Endothelial cell of umbilical vein (primary cell): Measurements from ENCODE around the gene DDR2. TPM values are rescaled to one million over a fixed set of nuclear protein-coding genes. Genes with fewer than 3 reads are reported as not detected.
A peak's percentile ranks its signal among the peaks of the same experiment; 100 is the strongest.

ENCODE experiments used
- BruUV-seq: library from RNA; stranded (reverse); fragments of 400-500 nt; replicated peaks from 2 replicates; lab custom pipeline; 2021; lab: Mats Ljungman, UMichigan
- CTCF ChIA-PET: fragments of 300-600, 350-600 bp; sonication (Branson Sonifier 250); formaldehyde crosslinking; loops from one replicate; lab custom pipeline; 2021; ENCODE audit warnings: antibody characterized with exemption, inconsistent platforms; lab: Charles Lee
- POLR2A ChIA-PET: fragments of 300-600, 350-600 bp; sonication (Branson Sonifier 250); formaldehyde crosslinking; loops from one replicate; lab custom pipeline; 2021; ENCODE audit warnings: antibody characterized with exemption, inconsistent platforms; lab: Charles Lee
- DNase-seq: peaks from one replicate; pipeline ENCODE4 v3.0.0-alpha.2; 2011; ENCODE audit warnings: low read depth, low spot score
- FAIRE-seq: peaks from 2 replicates; lab custom pipeline; 2011; peaks lifted over from hg19 to GRCh38; lab: Jason Lieb, UNC
- H2AFZ ChIP-seq: 2 replicates; pipeline ENCODE4 v1.6.0; 2012; ENCODE audit warnings: low read depth, low read length, control low read depth, inconsistent platforms
- H3K27ac ChIP-seq: 2 replicates; pipeline ENCODE4 v1.5.1; 2011; ENCODE audit warnings: low read depth, mild to moderate bottlenecking, control low read depth, low read length, moderate library complexity; ENCODE audit not compliant: insufficient read depth
- H3K27me3 ChIP-seq, 2 experiments: 2 replicates each; pipeline versions ENCODE4 v1.6.0 to v1.6.1; 2011; ENCODE audit warnings: low read length in 2 of 2, mixed read lengths in 1 of 2; ENCODE audit not compliant: control insufficient read depth in 2 of 2, insufficient read depth in 2 of 2
- H3K36me3 ChIP-seq, 2 experiments: 2 replicates in 1 of 2; 3 replicates in 1 of 2; pipeline ENCODE4 v1.5.1; 2011; ENCODE audit warnings: low read length in 2 of 2, mild to moderate bottlenecking in 1 of 2, moderate library complexity in 1 of 2; ENCODE audit not compliant: control insufficient read depth in 2 of 2, insufficient read depth in 2 of 2; ENCODE audit errors: extremely low read depth in 1 of 2
- H3K4me1 ChIP-seq: 3 replicates; pipeline ENCODE4 v1.5.1; 2011; ENCODE audit warnings: mild to moderate bottlenecking, low read length; ENCODE audit not compliant: control insufficient read depth, insufficient read depth; ENCODE audit errors: extremely low read depth
- H3K4me2 ChIP-seq: 2 replicates; pipeline ENCODE4 v1.6.1; 2011; ENCODE audit warnings: low read length, control low read depth, mixed read lengths; ENCODE audit not compliant: insufficient read depth
- H3K4me3 ChIP-seq, 3 experiments: fragments of 200-600 bp in 1 of 3; sonication (generic), shearing (Covaris generic) in 1 of 3; replicated peaks in 1 of 3; 2 replicates each; pipeline ENCODE4 v1.5.1; 2011 to 2016; ENCODE audit warnings: control low read depth in 3 of 3, low read length in 3 of 3, mild to moderate bottlenecking in 2 of 3, inconsistent platforms in 1 of 3, low read depth in 1 of 3, moderate library complexity in 1 of 3; ENCODE audit not compliant: insufficient read depth in 1 of 3
- H3K79me2 ChIP-seq: 2 replicates; pipeline ENCODE4 v1.6.0; 2012; ENCODE audit warnings: low read length, inconsistent platforms; ENCODE audit not compliant: control insufficient read depth, insufficient read depth
- H3K9ac ChIP-seq: replicated peaks from 2 replicates; pipeline ENCODE3; 2011; ENCODE audit warnings: low read length, control low read depth; ENCODE audit not compliant: insufficient read depth; ENCODE audit errors: extremely low read depth
- H3K9me1 ChIP-seq: replicated peaks from 3 replicates; pipeline ENCODE4 v1.6.0; 2011; ENCODE audit warnings: mild to moderate bottlenecking, low read length; ENCODE audit not compliant: control insufficient read depth, insufficient read depth; ENCODE audit errors: extremely low read depth
- H3K9me3 ChIP-seq: replicated peaks from 2 replicates; pipeline ENCODE4 v1.5.1; 2012; ENCODE audit warnings: low read length, inconsistent platforms; ENCODE audit not compliant: control insufficient read depth, insufficient read depth
- H4K20me1 ChIP-seq: replicated peaks from 2 replicates; pipeline ENCODE3; 2011; ENCODE audit warnings: mild to moderate bottlenecking, low read length; ENCODE audit not compliant: control insufficient read depth, insufficient read depth; ENCODE audit errors: extremely low read depth
- CTCF ChIP-seq, 2 donors: IDR thresholded peaks; 1 replicate in 1 of 2; 2 replicates in 1 of 2; pipeline ENCODE4 v1.5.1; 2011; ENCODE audit warnings: low read length in 2 of 2, mild to moderate bottlenecking in 2 of 2, moderate library complexity in 2 of 2, control low read depth in 1 of 2, inconsistent platforms in 1 of 2, low read depth in 1 of 2; ENCODE audit not compliant: insufficient read depth in 1 of 2; ENCODE audit errors: extremely low read depth in 1 of 2
- EZH2 ChIP-seq: IDR thresholded peaks from 2 replicates; pipeline ENCODE4 v1.6.1; 2012; ENCODE audit warnings: borderline replicate concordance, low read depth, mild to moderate bottlenecking, moderate library complexity, low read length, inconsistent platforms; ENCODE audit not compliant: severe bottlenecking
- FOS ChIP-seq: IDR thresholded peaks from 2 replicates; pipeline ENCODE4 v1.6.1; 2011; ENCODE audit warnings: mild to moderate bottlenecking, low read length, moderate library complexity, borderline replicate concordance; ENCODE audit not compliant: insufficient read depth
- GATA2 ChIP-seq: IDR thresholded peaks from 2 replicates; pipeline ENCODE4 v1.7.0; 2011; ENCODE audit warnings: low read depth, mild to moderate bottlenecking, moderate library complexity, mixed read lengths, low read length; ENCODE audit not compliant: insufficient read length, insufficient read depth
- JUN ChIP-seq: IDR thresholded peaks from 2 replicates; pipeline ENCODE4 v1.6.1; 2011; ENCODE audit warnings: borderline replicate concordance, low read depth; ENCODE audit not compliant: insufficient read length, insufficient read depth
- MAX ChIP-seq: IDR thresholded peaks from 2 replicates; pipeline ENCODE4 v1.6.1; 2011; ENCODE audit not compliant: insufficient read depth, insufficient read length
- MYC ChIP-seq: IDR thresholded peaks from one replicate; pipeline ENCODE4 v1.6.1; 2011; ENCODE audit warnings: mild to moderate bottlenecking, low read depth, low read length
- POLR2A ChIP-seq: IDR thresholded peaks from 2 replicates; pipeline ENCODE4 v1.6.1; 2012; ENCODE audit warnings: low read depth, mild to moderate bottlenecking, control low read depth, low read length
- POLR2AphosphoS5 ChIP-seq: IDR thresholded peaks from 2 replicates; pipeline ENCODE4 v1.6.1; 2012; ENCODE audit warnings: low read depth, mild to moderate bottlenecking, control low read depth, low read length, moderate library complexity; ENCODE audit not compliant: insufficient read depth
- dilution Hi-C: fragments of 300-500 bp; cut with MboI; formaldehyde crosslinking; loops from one replicate; pipeline ENCODE4 v1.15.0; 2019; ENCODE audit warnings: low sequenced_read_pairs; ENCODE audit not compliant: extremely low pct_ligation_motif_present
- intact Hi-C: fragments of 100-400 bp; cut with micrococcal nuclease; formaldehyde crosslinking; loops from one replicate; pipeline ENCODE4 v1.10.0; 2022
- polyA plus RNA-seq, 4 experiments: library from polyadenylated mRNA; depleted of rRNA in 3 of 4; stranded (reverse) in 3 of 4; unstranded in 1 of 4; fragments of >200 nt; gene quantifications; 2 replicates each; pipeline versions ENCODE4 v1.2.1 to v1.2.3, GENCODE V29; 2011 to 2012; ENCODE audit warnings: missing spikeins in 1 of 4
- total RNA-seq: library from RNA; stranded (reverse); gene quantifications from 2 replicates; pipeline ENCODE4 v1.2.3, GENCODE V29; 2021

DDR2 gene
- total and polyA plus RNA-seq, 2 donors (not counting 3 experiments of a cell fraction or from before 2014, with no cell fraction given), result 27.8 to 30.8 TPM

- dilution Hi-C loops, result no loop called here
- Histone ChIP-seq H2AFZ (no peak overlapping the region), H3K9me1 (no peaks in the 10 kb centered on the region), H3K9ac (no peak overlapping the region), H3K4me2 (no peak overlapping the region), H3K4me1 (no peaks in the 10 kb centered on the region), H3K9me3 (no peaks in the 10 kb centered on the region), H3K4me3 (no peak overlapping the region), H3K79me2 (no peaks in the 10 kb centered on the region), H3K27ac (no peak overlapping the region), H3K36me3 (no peaks in the 10 kb centered on the region), H4K20me1 (no peaks in the 10 kb centered on the region), H3K27me3 (no peaks in the 10 kb centered on the region)
- no peak for DNase-seq
- intact Hi-C loops, result no loop called here
- ChIA-PET CTCF (no interaction called here), POLR2A (no interaction called here)
- TF ChIP-seq FOS, result no peak
- TF ChIP-seq MAX, result no peak
- no peak for TF ChIP-seq EZH2
- TF ChIP-seq MYC, result no peak
- no peak for TF ChIP-seq GATA2
- TF ChIP-seq POLR2AphosphoS5, result no peak
- TF ChIP-seq CTCF (IDR thresholded peaks at IDR 0.05; ENCODE audit: extremely low read depth in 1 of 2, insufficient read depth in 1 of 2, low read depth in 1 of 2, low read length in 2 of 2), result no peak
- no peak for TF ChIP-seq POLR2A
- TF ChIP-seq JUN, result no peak
- no TSS peak for BruUV-seq
- FAIRE-seq, result peak; percentile 48
Measured at GRCh38 chr1:162736633-162737067, 104.4 kb downstream of the DDR2 start.
